MM.1S (cell line): ENCODE measurements around the gene FBP2.

Source experiments
- EZH2 ChIP-seq: fragments of 300-600 bp; sonication (generic); optimal IDR thresholded peaks from 2 replicates; pipeline ENCODE3; 2017; ENCODE audit warnings: low read depth, mild to moderate bottlenecking, antibody characterized with exemption, low read length, mixed read lengths
- EZH2phosphoT487 ChIP-seq: fragments of 300-600 bp; sonication (generic); IDR thresholded peaks from 2 replicates; pipeline ENCODE4 v1.6.1; 2018; ENCODE audit warnings: antibody characterized with exemption, low read length
- TF ChIP-seq, protein P1 (sequence below): fragments of 300-600 bp; sonication (generic); IDR thresholded peaks from 2 replicates; pipeline ENCODE4 v1.5.1; 2016; ENCODE audit warnings: antibody characterized with exemption, low read length, mixed read lengths

DNA sequence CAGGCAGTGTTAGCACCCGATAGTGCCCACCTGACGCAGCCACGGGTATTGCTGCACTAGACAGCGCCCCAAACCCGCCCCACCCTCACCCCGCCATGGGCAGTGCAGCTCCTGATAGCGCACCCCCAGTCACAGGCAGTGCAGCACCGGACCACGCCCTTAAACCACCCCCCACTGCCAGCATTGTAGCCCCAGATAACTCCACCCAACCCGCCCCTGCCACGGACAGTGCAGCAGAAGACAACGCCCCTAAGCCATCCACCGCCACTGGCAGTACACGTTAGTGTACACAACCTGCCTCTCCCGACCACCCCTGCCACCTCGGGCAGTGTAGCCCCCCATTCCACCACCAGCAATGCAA, 39.6 kb downstream of the FBP2 start:
- TF ChIP-seq, protein P1, sequence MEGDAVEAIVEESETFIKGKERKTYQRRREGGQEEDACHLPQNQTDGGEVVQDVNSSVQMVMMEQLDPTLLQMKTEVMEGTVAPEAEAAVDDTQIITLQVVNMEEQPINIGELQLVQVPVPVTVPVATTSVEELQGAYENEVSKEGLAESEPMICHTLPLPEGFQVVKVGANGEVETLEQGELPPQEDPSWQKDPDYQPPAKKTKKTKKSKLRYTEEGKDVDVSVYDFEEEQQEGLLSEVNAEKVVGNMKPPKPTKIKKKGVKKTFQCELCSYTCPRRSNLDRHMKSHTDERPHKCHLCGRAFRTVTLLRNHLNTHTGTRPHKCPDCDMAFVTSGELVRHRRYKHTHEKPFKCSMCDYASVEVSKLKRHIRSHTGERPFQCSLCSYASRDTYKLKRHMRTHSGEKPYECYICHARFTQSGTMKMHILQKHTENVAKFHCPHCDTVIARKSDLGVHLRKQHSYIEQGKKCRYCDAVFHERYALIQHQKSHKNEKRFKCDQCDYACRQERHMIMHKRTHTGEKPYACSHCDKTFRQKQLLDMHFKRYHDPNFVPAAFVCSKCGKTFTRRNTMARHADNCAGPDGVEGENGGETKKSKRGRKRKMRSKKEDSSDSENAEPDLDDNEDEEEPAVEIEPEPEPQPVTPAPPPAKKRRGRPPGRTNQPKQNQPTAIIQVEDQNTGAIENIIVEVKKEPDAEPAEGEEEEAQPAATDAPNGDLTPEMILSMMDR: no peak
- TF ChIP-seq EZH2 (no peak), EZH2phosphoT487 (no peak)
